IMR-90 (cell line): ENCODE results near the gene MIS18A. TPM values are rescaled to one million over a fixed set of nuclear protein-coding genes. Genes with fewer than 3 reads are reported as not detected.

Source experiments
- ATAC-seq: fragments of 200-7000 bp; cut with Tn5 transposase; 2 replicates; pipeline ENCODE4 v1.9.1; 2020; ENCODE audit warnings: low read depth, mild to moderate bottlenecking, moderate library complexity
- BruUV-seq: library from RNA; stranded (reverse); fragments of 400-500 nt; replicated peaks from 2 replicates; lab custom pipeline; 2021; lab: Mats Ljungman, UMichigan
- CTCF ChIA-PET: fragments of 300-600 bp; formaldehyde crosslinking; extraction: SDS; loops from one replicate; lab custom pipeline; 2021; ENCODE audit warnings: antibody characterized with exemption; lab: Yijun Ruan, JAX
- POLR2A ChIA-PET: fragments of 300-600 bp; sonication (Branson Sonifier 250); formaldehyde crosslinking; loops from one replicate; lab custom pipeline; 2022; ENCODE audit warnings: antibody characterized with exemption; ENCODE audit not compliant: unreplicated experiment; lab: Charles Lee
- DNase-seq: peaks from one replicate; pipeline ENCODE4 v3.0.0; 2013
- H2AFZ ChIP-seq: replicated peaks from 2 replicates; pipeline ENCODE3; 2013; ENCODE audit warnings: low read length, mild to moderate bottlenecking; ENCODE audit not compliant: poor library complexity
- H2AK5ac ChIP-seq: 2 replicates; pipeline ENCODE4 v1.6.1; 2013; ENCODE audit warnings: low read depth, low read length, inconsistent platforms
- H2AK9ac ChIP-seq: replicated peaks from 2 replicates; pipeline ENCODE3; 2013; ENCODE audit warnings: mild to moderate bottlenecking, low read depth, low read length, moderate library complexity; ENCODE audit not compliant: poor library complexity
- H2BK120ac ChIP-seq: 2 replicates; pipeline ENCODE4 v1.6.1; 2013; ENCODE audit warnings: low read depth, low read length, inconsistent platforms
- H2BK15ac ChIP-seq: 3 replicates; pipeline ENCODE4 v1.6.1; 2013; ENCODE audit warnings: low read depth, low read length, inconsistent platforms
- H2BK20ac ChIP-seq: 2 replicates; pipeline ENCODE4 v1.6.1; 2013; ENCODE audit warnings: low read depth, mild to moderate bottlenecking, inconsistent platforms, low read length, moderate library complexity
- H2BK5ac ChIP-seq: 2 replicates; pipeline ENCODE4 v1.6.1; 2013; ENCODE audit warnings: mild to moderate bottlenecking, low read depth, low read length, inconsistent platforms; ENCODE audit not compliant: poor library complexity, severe bottlenecking
- H3K14ac ChIP-seq: replicated peaks from 2 replicates; pipeline ENCODE4 v1.6.1; 2013; ENCODE audit warnings: low read depth, low read length, inconsistent platforms
- H3K18ac ChIP-seq: 2 replicates; pipeline ENCODE4 v1.6.1; 2013; ENCODE audit warnings: low read depth, low read length, control low read depth
- H3K23ac ChIP-seq: 2 replicates; pipeline ENCODE4 v1.6.1; 2013; ENCODE audit warnings: low read depth, low read length, inconsistent platforms
- H3K27ac ChIP-seq: 2 replicates; pipeline ENCODE4 v1.5.1; 2013; ENCODE audit warnings: mild to moderate bottlenecking, control low read depth, low read length; ENCODE audit not compliant: insufficient read depth
- H3K27me3 ChIP-seq: 2 replicates; pipeline ENCODE4 v1.6.1; 2013; ENCODE audit warnings: low read length; ENCODE audit not compliant: control insufficient read depth, insufficient read depth
- H3K36me3 ChIP-seq: 2 replicates; pipeline ENCODE4 v1.6.1; 2013; ENCODE audit warnings: low read length, mixed read lengths; ENCODE audit not compliant: control insufficient read depth, insufficient read depth
- H3K4ac ChIP-seq: 2 replicates; pipeline ENCODE4 v1.6.1; 2013; ENCODE audit warnings: low read depth, low read length, inconsistent platforms
- H3K4me1 ChIP-seq: 2 replicates; pipeline ENCODE4 v1.6.1; 2013; ENCODE audit warnings: low read length, mixed read lengths; ENCODE audit not compliant: control insufficient read depth, insufficient read depth
- H3K4me2 ChIP-seq: 2 replicates; pipeline ENCODE4 v1.6.1; 2013; ENCODE audit warnings: low read depth, mild to moderate bottlenecking, control low read depth, low read length, moderate library complexity
- H3K4me3 ChIP-seq: 2 replicates; pipeline ENCODE4 v1.5.1; 2013; ENCODE audit warnings: low read depth, mild to moderate bottlenecking, control low read depth, low read length, moderate library complexity; ENCODE audit not compliant: insufficient read depth
- H3K56ac ChIP-seq: 2 replicates; pipeline ENCODE4 v1.6.1; 2013; ENCODE audit warnings: low read length, inconsistent platforms; ENCODE audit not compliant: insufficient read depth; ENCODE audit errors: extremely low read depth
- H3K79me1 ChIP-seq, 2 experiments: 2 replicates each; pipeline ENCODE4 v1.6.1; 2013; ENCODE audit warnings: low read length in 2 of 2, inconsistent platforms in 1 of 2, low read depth in 1 of 2
- H3K9ac ChIP-seq: 2 replicates; pipeline ENCODE4 v1.6.1; 2013; ENCODE audit warnings: low read depth, low read length, control low read depth
- H3K9me1 ChIP-seq: 2 replicates; pipeline ENCODE4 v1.6.1; 2013; ENCODE audit warnings: low read length, inconsistent platforms; ENCODE audit not compliant: insufficient read depth
- H3K9me3 ChIP-seq: 2 replicates; pipeline ENCODE4 v1.6.1; 2013; ENCODE audit warnings: low read length; ENCODE audit not compliant: control insufficient read depth, insufficient read depth
- H4K20me1 ChIP-seq: 2 replicates; pipeline ENCODE4 v1.6.1; 2013; ENCODE audit warnings: low read length, inconsistent platforms; ENCODE audit not compliant: insufficient read depth
- H4K5ac ChIP-seq: 2 replicates; pipeline ENCODE4 v1.6.1; 2013; ENCODE audit warnings: mild to moderate bottlenecking, low read depth, low read length, control low read depth
- H4K8ac ChIP-seq, 2 experiments: 2 replicates each; pipeline ENCODE4 v1.6.1; 2013; ENCODE audit warnings: low read depth in 2 of 2, low read length in 2 of 2, control low read depth in 1 of 2, inconsistent platforms in 1 of 2
- H4K91ac ChIP-seq: 2 replicates; pipeline ENCODE4 v1.6.1; 2013; ENCODE audit warnings: low read depth, low read length, inconsistent platforms; ENCODE audit not compliant: insufficient read depth
- BHLHE40 ChIP-seq: fragments of 150-350 bp; IDR thresholded peaks from 2 replicates; pipeline ENCODE4 v1.6.1; 2016; ENCODE audit warnings: mild to moderate bottlenecking, low read depth, low read length
- CEBPB ChIP-seq: IDR thresholded peaks from 2 replicates; pipeline ENCODE4 v1.6.1; 2012; ENCODE audit warnings: low read depth, low read length, improper control_type of control experiment
- CHD1 ChIP-seq: IDR thresholded peaks from 2 replicates; pipeline ENCODE4 v1.6.1; 2012; ENCODE audit warnings: low read depth, low read length, improper control_type of control experiment
- NFE2L2 ChIP-seq: fragments of 150-350 bp; IDR thresholded peaks from 2 replicates; pipeline ENCODE4 v1.6.1; 2016; ENCODE audit warnings: low read depth, mild to moderate bottlenecking, low read length
- WGBS, 2 experiments: methylation state at CpG; one replicate each; pipeline versions ENCODE4 v1.1.5 to v1.1.7; 2013; ENCODE audit warnings: missing lambda C conversion rate in 2 of 2; ENCODE audit not compliant: insufficient read length in 1 of 2; ENCODE audit errors: extremely low coverage in 2 of 2; 5-methylcytosine and 5-hydroxymethylcytosine counted together
- dilution Hi-C: fragments of 300-500 bp; cut with HindIII; formaldehyde crosslinking; loops from one replicate; pipeline ENCODE4 v1.14.3; 2018; ENCODE audit warnings: low sequenced_read_pairs; ENCODE audit not compliant: unreplicated experiment
- in situ Hi-C: fragments of 300-500 bp; cut with MboI; formaldehyde crosslinking; loops from 3 replicates; pipeline ENCODE4 v1.14.3; 2019; ENCODE audit warnings: low sequenced_read_pairs, inconsistent platforms, mixed read lengths
- intact Hi-C: fragments of 100-400 bp; cut with micrococcal nuclease; formaldehyde crosslinking; loops from 2 replicates; pipeline ENCODE4 v1.10.0; 2022
- polyA plus RNA-seq, 3 experiments: library from polyadenylated mRNA; depleted of rRNA; stranded (reverse); fragments of >200 nt; gene quantifications; 2 replicates each; pipeline ENCODE4 v1.2.3, GENCODE V29; 2012; ENCODE audit warnings: low replicate concordance in 1 of 3
- total RNA-seq: library from RNA; depleted of rRNA; stranded (reverse); fragments of >200 nt; gene quantifications from 2 replicates; pipeline ENCODE4 v1.2.3, GENCODE V29; 2012

MIS18A gene
- total and polyA plus RNA-seq, 2 of the 4 experiments (the other 2 are of a cell fraction) = 4.5 to 7.6 TPM

- H3K4me1 ChIP-seq = no peaks in the 10 kb centered on the region
- H3K9me3 ChIP-seq = no peaks in the 10 kb centered on the region
- H4K5ac ChIP-seq = no peak overlapping the region
- no peak overlapping the region for H3K23ac ChIP-seq
- no peak overlapping the region for H3K4ac ChIP-seq
- H2BK5ac ChIP-seq = no peak overlapping the region
- dilution Hi-C loops = no loop called here
- no peak overlapping the region for H2BK15ac ChIP-seq
- ChIA-PET CTCF (no interaction called here), POLR2A (no interaction called here)
- H3K79me1 ChIP-seq = peaks cover 0 to 10% of the 10 kb centered on the region in 2 experiments; a peak in 2 of 4 replicates
- H2BK20ac ChIP-seq = no peak overlapping the region
- ATAC-seq (no peak), DNase-seq (no peak)
- no TSS peak for BruUV-seq
- 100% methylated on average over 2 of the region's 6 CpGs; no CpG with 5 or more reads in 1 of the 2 experiments for WGBS, 2 experiments
- no peaks in the 10 kb centered on the region; the same call in none of the 2 replicates for H4K20me1 ChIP-seq
- intact Hi-C loops = no loop called here
- peaks cover 41% of the 10 kb centered on the region for H3K36me3 ChIP-seq
- H4K8ac ChIP-seq = no peak overlapping the region
- TF ChIP-seq BHLHE40 (no peak), CEBPB (no peak), NFE2L2 (no peak), CHD1 (no peak)
- no peak overlapping the region for H3K4me2 ChIP-seq
- in situ Hi-C loops = no loop called here
- peaks cover 3% of the 10 kb centered on the region; the same call in 1 of the 2 replicates for H3K9me1 ChIP-seq
- no peaks in the 10 kb centered on the region for H3K27me3 ChIP-seq
- H3K18ac ChIP-seq = no peak overlapping the region
- H2BK120ac ChIP-seq = no peak overlapping the region
- H4K91ac ChIP-seq = no peak overlapping the region
- H3K56ac ChIP-seq = no peak overlapping the region
- no peak overlapping the region for H3K4me3 ChIP-seq
- no peak overlapping the region for H2AFZ ChIP-seq
- H2AK5ac ChIP-seq = no peak overlapping the region
- no peak overlapping the region for H3K9ac ChIP-seq
- H3K27ac ChIP-seq = no peak overlapping the region
- H2AK9ac ChIP-seq = no peak overlapping the region
- H3K14ac ChIP-seq = no peak overlapping the region
Measured at GRCh38 chr21:32312976-32313375, 34.1 kb upstream of the MIS18A start.
